ENCODE measurements around the gene SH3D19. TPM values are rescaled to one million over a fixed set of nuclear protein-coding genes. Genes with fewer than 3 reads are reported as not detected.
"Not testable (repeated sequence)": the region's sequence is repeated elsewhere in the genome, so short reads cannot be mapped to it uniquely, and the experiment has no call there.

The SH3D19 gene
- total RNA-seq, 1 experiment from 2014 or later: 15.5 TPM

DNA sequence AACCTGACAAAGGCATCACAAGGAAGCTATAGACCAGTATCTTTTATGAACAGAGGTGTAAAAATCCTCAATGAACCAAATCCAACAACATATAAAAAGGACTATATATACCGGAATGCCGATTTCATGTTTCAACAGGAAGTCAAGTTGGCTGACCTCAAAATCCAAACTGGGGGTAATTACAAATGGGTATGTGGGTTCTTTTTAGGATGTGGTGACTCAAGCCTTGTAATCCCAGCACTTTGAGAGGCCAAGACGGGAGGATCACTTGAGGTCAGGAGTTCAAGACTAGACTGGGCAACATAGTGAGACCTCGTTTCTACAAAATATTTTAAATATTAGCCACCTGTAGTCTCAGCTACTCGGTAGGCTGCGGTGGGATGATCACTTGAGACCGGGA lies 38.0 kb downstream of the SH3D19 start:
- CTCF ChIA-PET: interaction anchor here (0.6 to 0.7 kb wide), 2 partner anchors 1171 to 1210 kb away, joined by 3 to 4 read pairs; no protein-coding TSS in a partner anchor
- DNase-seq: no peak
- H3K36me3 Mint-ChIP-seq (ENCODE audit: insufficient read depth, unreplicated experiment): no peaks in the 10 kb centered on the region
- TF ChIP-seq, protein P1, sequence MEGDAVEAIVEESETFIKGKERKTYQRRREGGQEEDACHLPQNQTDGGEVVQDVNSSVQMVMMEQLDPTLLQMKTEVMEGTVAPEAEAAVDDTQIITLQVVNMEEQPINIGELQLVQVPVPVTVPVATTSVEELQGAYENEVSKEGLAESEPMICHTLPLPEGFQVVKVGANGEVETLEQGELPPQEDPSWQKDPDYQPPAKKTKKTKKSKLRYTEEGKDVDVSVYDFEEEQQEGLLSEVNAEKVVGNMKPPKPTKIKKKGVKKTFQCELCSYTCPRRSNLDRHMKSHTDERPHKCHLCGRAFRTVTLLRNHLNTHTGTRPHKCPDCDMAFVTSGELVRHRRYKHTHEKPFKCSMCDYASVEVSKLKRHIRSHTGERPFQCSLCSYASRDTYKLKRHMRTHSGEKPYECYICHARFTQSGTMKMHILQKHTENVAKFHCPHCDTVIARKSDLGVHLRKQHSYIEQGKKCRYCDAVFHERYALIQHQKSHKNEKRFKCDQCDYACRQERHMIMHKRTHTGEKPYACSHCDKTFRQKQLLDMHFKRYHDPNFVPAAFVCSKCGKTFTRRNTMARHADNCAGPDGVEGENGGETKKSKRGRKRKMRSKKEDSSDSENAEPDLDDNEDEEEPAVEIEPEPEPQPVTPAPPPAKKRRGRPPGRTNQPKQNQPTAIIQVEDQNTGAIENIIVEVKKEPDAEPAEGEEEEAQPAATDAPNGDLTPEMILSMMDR (IDR thresholded peaks at IDR 0.05; ENCODE audit: unreplicated experiment): no peak
- H3K9me3 Mint-ChIP-seq (ENCODE audit: low read depth, unreplicated experiment): no peaks in the 10 kb centered on the region
- H3K27ac Mint-ChIP-seq (ENCODE audit: unreplicated experiment): no peak overlapping the region
- no peak overlapping the region for H3K4me3 Mint-ChIP-seq (ENCODE audit: low read depth, unreplicated experiment)
- no peaks in the 10 kb centered on the region for H3K27me3 Mint-ChIP-seq (ENCODE audit: unreplicated experiment)
- intact Hi-C loops (cut with micrococcal nuclease; ENCODE audit: unreplicated experiment): no loop called here
- peaks cover 6% of the 10 kb centered on the region for H3K4me1 Mint-ChIP-seq (ENCODE audit: low read depth, unreplicated experiment)
- no TSS peak for BruUV-seq (replicated peaks)

- CTCF ChIA-PET: no interaction called here
- H3K4me3 Mint-ChIP-seq (ENCODE audit: low read depth, unreplicated experiment): no peak overlapping the region
- no peak overlapping the region for H3K27ac Mint-ChIP-seq (ENCODE audit: unreplicated experiment)
- intact Hi-C loops (cut with micrococcal nuclease; ENCODE audit: unreplicated experiment): no loop called here
- BruUV-seq (replicated peaks): no TSS peak
- no peaks in the 10 kb centered on the region for H3K27me3 Mint-ChIP-seq (ENCODE audit: unreplicated experiment)
- no peaks in the 10 kb centered on the region for H3K4me1 Mint-ChIP-seq (ENCODE audit: low read depth, unreplicated experiment)
- H3K36me3 Mint-ChIP-seq (ENCODE audit: insufficient read depth, unreplicated experiment): no peaks in the 10 kb centered on the region
- no peak for DNase-seq
- no peaks in the 10 kb centered on the region for H3K9me3 Mint-ChIP-seq (ENCODE audit: low read depth, unreplicated experiment)
- TF ChIP-seq, protein P1 (IDR thresholded peaks at IDR 0.05; ENCODE audit: unreplicated experiment): no peak
These were observed 40.7 kb downstream of the SH3D19 start for GRCh38 chr4:151284534-151285245.

DNA sequence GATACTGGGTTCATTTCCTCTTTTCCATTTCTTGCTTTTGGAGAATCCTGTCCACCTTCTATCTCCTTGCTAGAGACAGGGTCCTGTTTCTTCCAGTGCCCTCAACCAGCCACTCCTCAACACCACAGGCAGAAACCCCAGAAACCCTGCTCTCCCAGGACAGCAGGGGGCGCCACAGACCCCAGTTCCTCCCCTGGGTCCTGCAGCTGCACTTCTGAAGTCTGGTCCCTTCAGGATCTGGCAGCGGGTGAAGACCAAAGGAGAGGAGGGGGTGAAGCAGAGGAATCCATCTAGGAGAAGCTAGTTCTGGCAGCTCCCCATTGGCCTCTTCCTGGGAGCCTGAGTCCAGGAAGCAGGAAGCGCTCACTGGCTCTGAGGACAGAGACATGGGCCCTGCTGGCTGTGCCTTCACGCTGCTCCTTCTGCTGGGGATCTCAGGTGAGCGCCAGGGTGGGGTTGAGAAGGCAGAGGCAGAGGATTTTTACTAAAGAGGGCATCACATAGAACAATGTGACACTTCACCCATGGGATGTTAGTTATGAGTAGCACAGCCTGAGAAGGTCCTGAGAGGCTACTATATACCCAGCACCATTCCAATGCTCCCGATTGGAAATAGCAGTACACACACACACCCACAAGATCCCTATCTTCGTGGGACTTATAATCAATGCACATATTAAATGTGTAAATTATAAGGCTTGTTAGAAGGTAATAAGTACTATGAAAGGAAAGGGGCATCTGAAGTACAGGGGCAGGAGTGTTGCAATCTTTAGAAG lies 48.4 kb downstream of the SH3D19 start, which contains the start of gene PRSS48:
Gene PRSS48, plus strand, starts transcription at position 375 of the 776 bp plus-strand sequence. Its CDS starts 12 bp downstream, at position 387.
- intact Hi-C loops (cut with micrococcal nuclease; ENCODE audit: unreplicated experiment): loop anchor here (5.0 kb wide), 1 partner anchor 85 kb away; no protein-coding TSS in a partner anchor
- Mint-ChIP-seq H3K36me3 (ENCODE audit: insufficient read depth, unreplicated experiment) (no peaks in the 10 kb centered on the region), H3K4me3 (ENCODE audit: low read depth, unreplicated experiment) (no peak within 1 kb of the TSS), H3K27ac (ENCODE audit: unreplicated experiment) (no peak within 1 kb of the TSS), H3K9me3 (ENCODE audit: low read depth, unreplicated experiment) (no peaks in the 10 kb centered on the region), H3K27me3 (ENCODE audit: unreplicated experiment) (no peaks in the 10 kb centered on the region), H3K4me1 (ENCODE audit: low read depth, unreplicated experiment) (no peaks in the 10 kb centered on the region)
- peak; percentile 73 for DNase-seq
- BruUV-seq (replicated peaks): no TSS peak
- TF ChIP-seq, protein P1 (IDR thresholded peaks at IDR 0.05; ENCODE audit: unreplicated experiment): peak; percentile 74
- CTCF ChIA-PET: interaction anchor here (1.0 to 1.5 kb wide), 3 partner anchors 53 to 86 kb away, joined by 3 read pairs; no protein-coding TSS in a partner anchor

GRCh38 chr4:151268905-151269304 lies 56.5 kb downstream of the SH3D19 start:
- H3K4me3 Mint-ChIP-seq (ENCODE audit: low read depth, unreplicated experiment); intact Hi-C loops (cut with micrococcal nuclease; ENCODE audit: unreplicated experiment); H3K27me3 Mint-ChIP-seq (ENCODE audit: unreplicated experiment); CTCF ChIA-PET; BruUV-seq (replicated peaks); DNase-seq; H3K27ac Mint-ChIP-seq (ENCODE audit: unreplicated experiment); H3K9me3 Mint-ChIP-seq (ENCODE audit: low read depth, unreplicated experiment); H3K36me3 Mint-ChIP-seq (ENCODE audit: insufficient read depth, unreplicated experiment); H3K4me1 Mint-ChIP-seq (ENCODE audit: low read depth, unreplicated experiment): not testable (repeated sequence)

Measured in Calu3 (cell line).